ENCODE measurements around the gene LCN2. TPM values are rescaled to one million over a fixed set of nuclear protein-coding genes. Genes with fewer than 3 reads are reported as not detected.
A peak's percentile ranks its signal among the peaks of the same experiment; 100 is the strongest.

The LCN2 gene
- total and polyA plus RNA-seq, 9 of the 15 experiments (the other 6 are each of a cell fraction or from before 2014, with no cell fraction given) = 0.10 to 1.2 (median 0.44) TPM; not detected in 1

DNA sequence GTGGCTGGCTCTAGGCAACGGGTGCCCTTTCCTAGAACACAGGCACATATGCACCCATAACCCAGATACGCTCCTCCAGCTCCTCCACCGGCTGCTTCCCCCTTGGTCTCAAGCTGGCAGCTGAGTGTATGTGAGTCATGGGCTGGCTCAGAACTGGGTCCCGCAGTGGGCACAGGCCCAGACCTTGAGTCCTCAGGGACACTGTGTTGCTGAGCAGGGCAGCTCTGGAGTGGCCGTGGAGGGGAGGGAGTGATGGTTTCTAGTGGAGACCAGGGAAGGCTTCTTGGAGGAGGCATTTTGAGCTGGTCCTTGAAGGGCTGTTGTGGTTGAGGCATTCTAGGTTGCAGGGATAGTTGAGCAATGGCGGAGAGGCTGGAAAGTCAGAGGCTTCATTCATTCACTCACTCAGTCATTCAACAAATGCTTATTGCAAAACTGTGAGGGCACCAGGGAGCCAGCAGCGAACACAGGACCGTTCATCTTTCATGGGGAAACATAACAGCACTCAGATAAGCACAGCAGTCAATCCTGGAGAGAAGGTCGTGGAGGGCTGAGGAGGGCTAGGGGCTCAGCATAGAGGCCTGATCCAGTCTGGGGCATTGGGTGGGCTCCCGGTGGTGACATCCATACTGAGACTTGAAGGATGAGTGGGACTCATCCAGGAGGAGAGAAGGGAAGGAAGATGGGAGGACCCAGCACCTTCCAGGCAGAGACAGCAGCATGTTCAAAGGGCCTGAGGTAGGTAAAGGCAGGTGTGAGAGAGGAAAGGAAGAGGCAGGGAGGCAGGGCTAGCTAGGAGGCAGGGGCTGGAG lies 13.2 kb downstream of the LCN2 start (continued):
- TF ChIP-seq, protein P1, sequence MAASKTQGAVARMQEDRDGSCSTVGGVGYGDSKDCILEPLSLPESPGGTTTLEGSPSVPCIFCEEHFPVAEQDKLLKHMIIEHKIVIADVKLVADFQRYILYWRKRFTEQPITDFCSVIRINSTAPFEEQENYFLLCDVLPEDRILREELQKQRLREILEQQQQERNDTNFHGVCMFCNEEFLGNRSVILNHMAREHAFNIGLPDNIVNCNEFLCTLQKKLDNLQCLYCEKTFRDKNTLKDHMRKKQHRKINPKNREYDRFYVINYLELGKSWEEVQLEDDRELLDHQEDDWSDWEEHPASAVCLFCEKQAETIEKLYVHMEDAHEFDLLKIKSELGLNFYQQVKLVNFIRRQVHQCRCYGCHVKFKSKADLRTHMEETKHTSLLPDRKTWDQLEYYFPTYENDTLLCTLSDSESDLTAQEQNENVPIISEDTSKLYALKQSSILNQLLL (CRISPR knock-in tag; IDR thresholded peaks at IDR 0.05; ENCODE audit: borderline replicate concordance) = 0 out of 2 replicates have a peak, but pooled peaks have one; percentile 20
- TF ChIP-seq, protein P2, sequence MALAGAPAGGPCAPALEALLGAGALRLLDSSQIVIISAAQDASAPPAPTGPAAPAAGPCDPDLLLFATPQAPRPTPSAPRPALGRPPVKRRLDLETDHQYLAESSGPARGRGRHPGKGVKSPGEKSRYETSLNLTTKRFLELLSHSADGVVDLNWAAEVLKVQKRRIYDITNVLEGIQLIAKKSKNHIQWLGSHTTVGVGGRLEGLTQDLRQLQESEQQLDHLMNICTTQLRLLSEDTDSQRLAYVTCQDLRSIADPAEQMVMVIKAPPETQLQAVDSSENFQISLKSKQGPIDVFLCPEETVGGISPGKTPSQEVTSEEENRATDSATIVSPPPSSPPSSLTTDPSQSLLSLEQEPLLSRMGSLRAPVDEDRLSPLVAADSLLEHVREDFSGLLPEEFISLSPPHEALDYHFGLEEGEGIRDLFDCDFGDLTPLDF (CRISPR knock-in tag; IDR thresholded peaks at IDR 0.05) = no peak
- TF ChIP-seq EZH2 (IDR thresholded peaks at IDR 0.05; ENCODE audit: borderline replicate concordance, low read depth, low read length) (no peak), SNIP1 (IDR thresholded peaks at IDR 0.05; ENCODE audit: low read depth) (no peak), LCOR (CRISPR knock-in tag; IDR thresholded peaks at IDR 0.05) (no peak), NR4A1 (CRISPR knock-in tag; IDR thresholded peaks at IDR 0.05) (no peak), NR4A1 (tag; IDR thresholded peaks at IDR 0.05) (no peak), MYBL2 (IDR thresholded peaks at IDR 0.05; ENCODE audit: low read depth) (no peak), MYBL2 (CRISPR knock-in tag; IDR thresholded peaks at IDR 0.05; ENCODE audit: borderline replicate concordance) (no peak), SMARCC2 (IDR thresholded peaks at IDR 0.05; ENCODE audit: low read depth) (no peak), ZNF212 (CRISPR knock-in tag; IDR thresholded peaks at IDR 0.05) (no peak), ZNF121 (CRISPR knock-in tag; conservative IDR thresholded peaks at IDR 0.05) (no peak), MECOM (CRISPR knock-in tag; IDR thresholded peaks at IDR 0.05) (no peak)
- TF ChIP-seq, protein P3, sequence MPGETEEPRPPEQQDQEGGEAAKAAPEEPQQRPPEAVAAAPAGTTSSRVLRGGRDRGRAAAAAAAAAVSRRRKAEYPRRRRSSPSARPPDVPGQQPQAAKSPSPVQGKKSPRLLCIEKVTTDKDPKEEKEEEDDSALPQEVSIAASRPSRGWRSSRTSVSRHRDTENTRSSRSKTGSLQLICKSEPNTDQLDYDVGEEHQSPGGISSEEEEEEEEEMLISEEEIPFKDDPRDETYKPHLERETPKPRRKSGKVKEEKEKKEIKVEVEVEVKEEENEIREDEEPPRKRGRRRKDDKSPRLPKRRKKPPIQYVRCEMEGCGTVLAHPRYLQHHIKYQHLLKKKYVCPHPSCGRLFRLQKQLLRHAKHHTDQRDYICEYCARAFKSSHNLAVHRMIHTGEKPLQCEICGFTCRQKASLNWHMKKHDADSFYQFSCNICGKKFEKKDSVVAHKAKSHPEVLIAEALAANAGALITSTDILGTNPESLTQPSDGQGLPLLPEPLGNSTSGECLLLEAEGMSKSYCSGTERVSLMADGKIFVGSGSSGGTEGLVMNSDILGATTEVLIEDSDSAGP (CRISPR knock-in tag; IDR thresholded peaks at IDR 0.05) = no peak
- TF ChIP-seq, protein P4, sequence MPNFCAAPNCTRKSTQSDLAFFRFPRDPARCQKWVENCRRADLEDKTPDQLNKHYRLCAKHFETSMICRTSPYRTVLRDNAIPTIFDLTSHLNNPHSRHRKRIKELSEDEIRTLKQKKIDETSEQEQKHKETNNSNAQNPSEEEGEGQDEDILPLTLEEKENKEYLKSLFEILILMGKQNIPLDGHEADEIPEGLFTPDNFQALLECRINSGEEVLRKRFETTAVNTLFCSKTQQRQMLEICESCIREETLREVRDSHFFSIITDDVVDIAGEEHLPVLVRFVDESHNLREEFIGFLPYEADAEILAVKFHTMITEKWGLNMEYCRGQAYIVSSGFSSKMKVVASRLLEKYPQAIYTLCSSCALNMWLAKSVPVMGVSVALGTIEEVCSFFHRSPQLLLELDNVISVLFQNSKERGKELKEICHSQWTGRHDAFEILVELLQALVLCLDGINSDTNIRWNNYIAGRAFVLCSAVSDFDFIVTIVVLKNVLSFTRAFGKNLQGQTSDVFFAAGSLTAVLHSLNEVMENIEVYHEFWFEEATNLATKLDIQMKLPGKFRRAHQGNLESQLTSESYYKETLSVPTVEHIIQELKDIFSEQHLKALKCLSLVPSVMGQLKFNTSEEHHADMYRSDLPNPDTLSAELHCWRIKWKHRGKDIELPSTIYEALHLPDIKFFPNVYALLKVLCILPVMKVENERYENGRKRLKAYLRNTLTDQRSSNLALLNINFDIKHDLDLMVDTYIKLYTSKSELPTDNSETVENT (CRISPR knock-in tag; IDR thresholded peaks at IDR 0.05) = 0 out of 2 replicates have a peak, but pooled peaks have one; percentile 4
- TF ChIP-seq, protein P5, sequence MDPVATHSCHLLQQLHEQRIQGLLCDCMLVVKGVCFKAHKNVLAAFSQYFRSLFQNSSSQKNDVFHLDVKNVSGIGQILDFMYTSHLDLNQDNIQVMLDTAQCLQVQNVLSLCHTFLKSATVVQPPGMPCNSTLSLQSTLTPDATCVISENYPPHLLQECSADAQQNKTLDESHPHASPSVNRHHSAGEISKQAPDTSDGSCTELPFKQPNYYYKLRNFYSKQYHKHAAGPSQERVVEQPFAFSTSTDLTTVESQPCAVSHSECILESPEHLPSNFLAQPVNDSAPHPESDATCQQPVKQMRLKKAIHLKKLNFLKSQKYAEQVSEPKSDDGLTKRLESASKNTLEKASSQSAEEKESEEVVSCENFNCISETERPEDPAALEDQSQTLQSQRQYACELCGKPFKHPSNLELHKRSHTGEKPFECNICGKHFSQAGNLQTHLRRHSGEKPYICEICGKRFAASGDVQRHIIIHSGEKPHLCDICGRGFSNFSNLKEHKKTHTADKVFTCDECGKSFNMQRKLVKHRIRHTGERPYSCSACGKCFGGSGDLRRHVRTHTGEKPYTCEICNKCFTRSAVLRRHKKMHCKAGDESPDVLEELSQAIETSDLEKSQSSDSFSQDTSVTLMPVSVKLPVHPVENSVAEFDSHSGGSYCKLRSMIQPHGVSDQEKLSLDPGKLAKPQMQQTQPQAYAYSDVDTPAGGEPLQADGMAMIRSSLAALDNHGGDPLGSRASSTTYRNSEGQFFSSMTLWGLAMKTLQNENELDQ (CRISPR knock-in tag; IDR thresholded peaks at IDR 0.05; ENCODE audit: borderline replicate concordance) = no peak
